Gastrocnemius medialis (tissue), 4 donors: ENCODE measurements around the gene ZMYM1. TPM values are rescaled to one million over a fixed set of nuclear protein-coding genes. Genes with fewer than 3 reads are reported as not detected.
"Not testable (repeated sequence)": the region's sequence is repeated elsewhere in the genome, so short reads cannot be mapped to it uniquely, and the experiment has no call there.

Experiments
- ATAC-seq, 2 donors: fragments of 150-250 bp; one replicate each; pipeline ENCODE4 v1.9.1; 2016
- DNase-seq, 2 donors: peaks; one replicate each; pipeline ENCODE4 v3.0.0-alpha.2; 2019
- H3K27ac ChIP-seq, 4 donors: fragments of 200-600 bp; sonication (generic); 1 replicate in 1 of 4; 2 replicates in 3 of 4; pipeline ENCODE4 v1.5.1; 2016 to 2018; ENCODE audit warnings: mild to moderate bottlenecking in 2 of 4, moderate library complexity in 1 of 4
- H3K27me3 ChIP-seq, 3 donors: fragments of 200-600 bp; sonication (generic) in 2 of 3; 1 replicate in 1 of 3; 2 replicates in 2 of 3; pipeline versions ENCODE4 v1.5.1 to v1.6.0; 2016 to 2019; ENCODE audit warnings: mild to moderate bottlenecking in 1 of 3, moderate library complexity in 1 of 3
- H3K36me3 ChIP-seq, 2 donors: fragments of 200-600 bp; sonication (generic) in 1 of 2; one replicate each; pipeline ENCODE4 v1.5.1; 2017 to 2018
- H3K4me1 ChIP-seq, 2 donors: fragments of 200-600 bp; sonication (generic) in 1 of 2; one replicate each; pipeline ENCODE4 v1.5.1; 2016 to 2017; ENCODE audit warnings: mild to moderate bottlenecking in 2 of 2
- H3K4me3 ChIP-seq, 4 donors: fragments of 200-600 bp; sonication (generic) in 3 of 4; 1 replicate in 1 of 4; 2 replicates in 3 of 4; pipeline ENCODE4 v1.5.1; 2016 to 2019; ENCODE audit warnings: mild to moderate bottlenecking in 2 of 4
- H3K9me3 ChIP-seq, 3 donors: fragments of 200-600 bp; sonication (generic) in 2 of 3; 1 replicate in 1 of 3; 2 replicates in 2 of 3; pipeline ENCODE4 v1.5.1; 2016 to 2019
- POLR2A ChIP-seq, 2 donors: fragments of 450-650 bp; IDR thresholded peaks; one replicate each; pipeline ENCODE4 v1.6.1; 2017; ENCODE audit warnings: antibody characterized with exemption in 2 of 2, mild to moderate bottlenecking in 2 of 2, moderate library complexity in 2 of 2
- in situ Hi-C, 4 donors: fragments of 200-750 bp; cut with MboI; loops; one replicate each; pipeline versions ENCODE4 v1.15.0 to v1.8.0; 2017; ENCODE audit warnings: low sequenced_read_pairs in 4 of 4
- intact Hi-C: fragments of 100-400 bp; cut with DNase I; formaldehyde crosslinking; loops from one replicate; pipeline ENCODE4 v1.15.1; 2023; ENCODE audit warnings: low total_unique reads
- total RNA-seq, 4 donors: library from RNA; depleted of rRNA; stranded (reverse); fragments of >200 nt; gene quantifications; one replicate each; pipeline versions ENCODE4 v1.1.0 to v1.2.3, GENCODE V29; 2016
- TF ChIP-seq, protein P1 (sequence below), 5 experiments: fragments of 450-650 bp in 3 of 5; fragments of 200-600 bp in 2 of 5; sonication (generic) in 2 of 5; IDR thresholded peaks in 4 of 5; conservative IDR thresholded peaks in 1 of 5; 1 replicate in 4 of 5; 2 replicates in 1 of 5; pipeline ENCODE4 v1.5.1; 2016 to 2019; ENCODE audit warnings: antibody characterized with exemption in 5 of 5, mild to moderate bottlenecking in 3 of 5, moderate library complexity in 3 of 5

ZMYM1 gene
- total RNA-seq, 4 donors from 2014 or later = 1.8 to 7.6 (median 3.6) TPM

DNA sequence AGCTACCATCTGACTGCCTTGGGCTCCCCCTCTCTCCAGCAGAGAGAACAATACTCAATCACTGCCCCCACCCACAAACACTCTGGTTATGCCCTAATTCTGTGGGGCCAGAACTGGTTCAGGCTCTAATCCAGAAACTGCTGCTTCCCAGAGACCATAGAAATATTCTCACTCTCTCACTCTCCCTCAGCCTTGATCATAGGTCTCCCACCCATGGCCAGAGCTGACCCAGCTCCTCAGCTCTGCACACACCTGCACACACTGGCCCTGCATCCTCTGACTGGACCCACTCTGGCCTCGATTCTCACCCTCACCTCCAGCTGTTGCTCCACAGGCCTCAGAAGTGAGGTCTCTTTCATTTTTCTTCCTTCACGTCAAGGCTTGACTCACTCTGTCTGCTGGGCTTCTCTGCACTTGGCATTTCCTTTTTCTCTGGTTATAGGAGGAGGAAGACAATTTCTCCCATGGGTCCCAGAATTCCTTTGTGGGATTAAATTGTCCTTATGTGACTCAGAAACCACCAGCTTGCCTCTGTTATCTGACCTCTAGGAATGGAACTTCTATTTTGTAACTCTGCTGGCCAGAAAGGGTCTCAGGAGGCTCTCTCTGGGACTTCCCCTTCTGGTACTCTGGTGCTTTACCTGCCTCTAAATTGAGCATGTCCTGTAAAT is 31.9 kb upstream of the ZMYM1 start:
- in situ Hi-C loops = no loop called here
- TF ChIP-seq, protein P1, sequence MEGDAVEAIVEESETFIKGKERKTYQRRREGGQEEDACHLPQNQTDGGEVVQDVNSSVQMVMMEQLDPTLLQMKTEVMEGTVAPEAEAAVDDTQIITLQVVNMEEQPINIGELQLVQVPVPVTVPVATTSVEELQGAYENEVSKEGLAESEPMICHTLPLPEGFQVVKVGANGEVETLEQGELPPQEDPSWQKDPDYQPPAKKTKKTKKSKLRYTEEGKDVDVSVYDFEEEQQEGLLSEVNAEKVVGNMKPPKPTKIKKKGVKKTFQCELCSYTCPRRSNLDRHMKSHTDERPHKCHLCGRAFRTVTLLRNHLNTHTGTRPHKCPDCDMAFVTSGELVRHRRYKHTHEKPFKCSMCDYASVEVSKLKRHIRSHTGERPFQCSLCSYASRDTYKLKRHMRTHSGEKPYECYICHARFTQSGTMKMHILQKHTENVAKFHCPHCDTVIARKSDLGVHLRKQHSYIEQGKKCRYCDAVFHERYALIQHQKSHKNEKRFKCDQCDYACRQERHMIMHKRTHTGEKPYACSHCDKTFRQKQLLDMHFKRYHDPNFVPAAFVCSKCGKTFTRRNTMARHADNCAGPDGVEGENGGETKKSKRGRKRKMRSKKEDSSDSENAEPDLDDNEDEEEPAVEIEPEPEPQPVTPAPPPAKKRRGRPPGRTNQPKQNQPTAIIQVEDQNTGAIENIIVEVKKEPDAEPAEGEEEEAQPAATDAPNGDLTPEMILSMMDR (IDR thresholded peaks at IDR 0.05 in 4 of 5, conservative IDR thresholded peaks at IDR 0.05 in 1 of 5) = no peak
- TF ChIP-seq POLR2A (IDR thresholded peaks at IDR 0.05) = no peak
- H3K4me3 ChIP-seq = no peak overlapping the region
- H3K9me3 ChIP-seq = no peaks in the 10 kb centered on the region
- H3K36me3 ChIP-seq = no peaks in the 10 kb centered on the region
- intact Hi-C loops = no loop called here
- no peak overlapping the region for H3K27ac ChIP-seq
- no peak for DNase-seq
- ATAC-seq = no peak
- no peaks in the 10 kb centered on the region for H3K4me1 ChIP-seq
- peaks cover 0 to 3% (median 0%) of the 10 kb centered on the region in 3 donors for H3K27me3 ChIP-seq

GRCh38 chr1:35049116-35049515 is 30.1 kb upstream of the ZMYM1 start:
- in situ Hi-C loops = no loop called here
- ATAC-seq (no peak), DNase-seq (no peak)
- no peaks in the 10 kb centered on the region for H3K36me3 ChIP-seq
- H3K27ac ChIP-seq = no peak overlapping the region
- peaks cover 0 to 3% (median 0%) of the 10 kb centered on the region in 3 donors for H3K27me3 ChIP-seq
- H3K4me1 ChIP-seq = no peaks in the 10 kb centered on the region
- H3K4me3 ChIP-seq = no peak overlapping the region
- TF ChIP-seq, protein P1 (IDR thresholded peaks at IDR 0.05 in 4 of 5, conservative IDR thresholded peaks at IDR 0.05 in 1 of 5) = no peak
- TF ChIP-seq POLR2A (IDR thresholded peaks at IDR 0.05) = no peak
- H3K9me3 ChIP-seq = no peaks in the 10 kb centered on the region
- intact Hi-C loops = no loop called here

DNA sequence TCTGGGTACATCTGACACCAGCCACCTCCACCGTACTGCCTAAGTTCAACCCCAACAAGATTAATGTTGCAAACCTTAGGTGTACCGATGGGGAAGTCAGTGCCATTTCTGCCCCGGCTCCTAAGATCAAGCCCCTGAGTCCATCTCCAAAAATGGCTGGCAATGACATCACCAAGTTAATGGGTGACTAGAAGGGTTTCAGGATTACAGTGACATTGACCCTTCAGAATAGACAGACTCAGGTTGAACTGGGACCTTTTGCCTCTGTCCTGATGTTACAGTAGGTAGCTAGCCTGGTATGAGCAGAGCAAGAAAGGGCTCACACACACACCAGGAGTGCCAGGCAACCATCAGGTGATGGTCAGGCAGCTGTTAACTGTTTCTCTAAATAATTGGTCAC is 25.8 kb upstream of the ZMYM1 start:
- Histone ChIP-seq H3K4me1 (no peaks in the 10 kb centered on the region), H3K4me3 (no peak overlapping the region), H3K36me3 (no peaks in the 10 kb centered on the region), H3K27me3 (peaks cover 0 to 3% (median 0%) of the 10 kb centered on the region in 3 donors), H3K9me3 (no peaks in the 10 kb centered on the region), H3K27ac (no peak overlapping the region)
- intact Hi-C loops (no loop called here), in situ Hi-C loops (no loop called here)
- ATAC-seq = no peak
- no peak for TF ChIP-seq POLR2A (IDR thresholded peaks at IDR 0.05)
- TF ChIP-seq, protein P1 (IDR thresholded peaks at IDR 0.05 in 4 of 5, conservative IDR thresholded peaks at IDR 0.05 in 1 of 5) = no peak
- no peak for DNase-seq

DNA sequence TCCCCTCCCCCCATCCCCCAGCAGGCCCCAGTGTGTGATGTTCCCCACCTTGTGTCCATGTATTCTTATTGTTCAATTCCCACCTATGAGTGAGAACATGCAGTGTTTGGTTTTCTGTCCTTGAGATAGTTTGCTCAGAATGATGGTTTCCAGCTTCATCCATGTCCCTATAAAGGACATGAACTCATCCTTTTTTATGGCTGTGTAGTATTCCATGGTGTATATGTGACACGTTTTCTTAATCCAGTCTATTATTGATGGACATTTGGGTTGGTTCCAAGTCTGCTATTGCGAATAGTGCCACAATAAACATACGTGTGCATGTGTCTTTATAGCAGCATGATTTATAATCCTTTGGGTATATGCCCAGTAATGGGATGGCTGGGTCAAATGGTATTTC is 24.9 kb upstream of the ZMYM1 start:
- ATAC-seq, DNase-seq, intact Hi-C loops, H3K36me3 ChIP-seq, H3K9me3 ChIP-seq, H3K4me1 ChIP-seq, H3K4me3 ChIP-seq, H3K27me3 ChIP-seq, H3K27ac ChIP-seq, in situ Hi-C loops: not testable (repeated sequence)

- ATAC-seq, H3K4me3 ChIP-seq, intact Hi-C loops, H3K4me1 ChIP-seq, H3K27ac ChIP-seq, H3K36me3 ChIP-seq, in situ Hi-C loops, H3K27me3 ChIP-seq, H3K9me3 ChIP-seq, DNase-seq: not testable (repeated sequence)
Observed at GRCh38 chr1:35058321-35058720, 20.9 kb upstream of the ZMYM1 start.

GRCh38 chr1:35058988-35059387 is 20.2 kb upstream of the ZMYM1 start:
- Histone ChIP-seq H3K4me3 (no peak overlapping the region), H3K36me3 (no peaks in the 10 kb centered on the region), H3K27ac (no peak overlapping the region), H3K4me1 (no peaks in the 10 kb centered on the region), H3K9me3 (no peaks in the 10 kb centered on the region), H3K27me3 (peaks cover 0 to 2% (median 0%) of the 10 kb centered on the region in 3 donors)
- ATAC-seq (no peak), DNase-seq (no peak)
- TF ChIP-seq, protein P1 (IDR thresholded peaks at IDR 0.05 in 4 of 5, conservative IDR thresholded peaks at IDR 0.05 in 1 of 5) = no peak
- no peak for TF ChIP-seq POLR2A (IDR thresholded peaks at IDR 0.05)
- intact Hi-C loops (no loop called here), in situ Hi-C loops (no loop called here)
